GM12878 (cell line): ENCODE measurements around the gene FGF12. TPM values are rescaled to one million over a fixed set of nuclear protein-coding genes. Genes with fewer than 3 reads are reported as not detected.

Experiments
- ATAC-seq: fragments of 200-7000 bp; cut with Tn5 transposase; 3 replicates; pipeline ENCODE4 v1.9.1; 2020; ENCODE audit warnings: mild to moderate bottlenecking, moderate library complexity
- BruUV-seq: library from RNA; stranded (reverse); fragments of 400-500 nt; replicated peaks from 2 replicates; lab custom pipeline; 2021; lab: Mats Ljungman, UMichigan
- CTCF ChIA-PET: fragments of 300-600 bp; sonication (Branson Sonifier 250); formaldehyde crosslinking; extraction: SDS; loops from one replicate; lab custom pipeline; 2021; ENCODE audit warnings: inconsistent platforms; lab: Yijun Ruan, JAX
- POLR2A ChIA-PET: fragments of 350-600 bp; formaldehyde crosslinking; extraction: SDS; loops from one replicate; lab custom pipeline; 2021; ENCODE audit warnings: inconsistent platforms; lab: Charles Lee
- RAD21 ChIA-PET: fragments of 300-600 bp; sonication (Branson Sonifier 250); formaldehyde crosslinking; loops from one replicate; lab custom pipeline; 2023; ENCODE audit warnings: antibody characterized with exemption; ENCODE audit not compliant: unreplicated experiment; lab: Charles Lee
- SMC1A ChIA-PET: fragments of 300-600 bp; sonication (Branson Sonifier 250); formaldehyde crosslinking; loops from one replicate; lab custom pipeline; 2023; ENCODE audit not compliant: unreplicated experiment, uncharacterized antibody; lab: Charles Lee
- DNase-seq: peaks from one replicate; pipeline ENCODE4 v3.0.0-alpha.2; 2011; ENCODE audit warnings: low read depth, low spot score
- FAIRE-seq: peaks from 3 replicates; lab custom pipeline; 2011; peaks lifted over from hg19 to GRCh38; lab: Jason Lieb, UNC
- H2AFZ ChIP-seq: 2 replicates; pipeline ENCODE4 v1.6.0; 2011; ENCODE audit warnings: low read depth, low read length, control low read depth; ENCODE audit not compliant: control insufficient read depth
- H3K27ac ChIP-seq: 2 replicates; pipeline ENCODE4 v1.5.1; 2011; ENCODE audit warnings: control low read depth; ENCODE audit not compliant: control insufficient read depth, insufficient read depth
- H3K27me3 ChIP-seq, 2 experiments: replicated peaks in 1 of 2; 2 replicates each; pipeline versions ENCODE4 v1.6.0 to v1.6.1; 2011; ENCODE audit warnings: low read length in 1 of 2; ENCODE audit not compliant: control insufficient read depth in 2 of 2, insufficient read depth in 2 of 2
- H3K36me3 ChIP-seq, 2 experiments: 2 replicates each; pipeline ENCODE4 v1.5.1; 2011; ENCODE audit warnings: low read length in 1 of 2; ENCODE audit not compliant: control insufficient read depth in 2 of 2, insufficient read depth in 2 of 2
- H3K4me1 ChIP-seq: 2 replicates; pipeline ENCODE4 v1.6.1; 2011; ENCODE audit warnings: mild to moderate bottlenecking, low read length, moderate library complexity, mixed read lengths; ENCODE audit not compliant: control insufficient read depth, insufficient read depth
- H3K4me2 ChIP-seq: 2 replicates; pipeline ENCODE4 v1.6.0; 2011; ENCODE audit warnings: control low read depth; ENCODE audit not compliant: control insufficient read depth, insufficient read depth
- H3K4me3 ChIP-seq: fragments of 200-600 bp; sonication (generic); 2 replicates; pipeline ENCODE4 v1.5.1; 2016
- H3K79me2 ChIP-seq: 2 replicates; pipeline ENCODE4 v1.6.0; 2011; ENCODE audit warnings: low read length; ENCODE audit not compliant: control insufficient read depth, insufficient read depth
- H3K9ac ChIP-seq: 2 replicates; pipeline ENCODE4 v1.8.0; 2011; ENCODE audit warnings: low read length, control low read depth, mixed read lengths; ENCODE audit not compliant: control insufficient read depth, insufficient read depth
- H3K9me3 ChIP-seq: replicated peaks from 3 replicates; pipeline ENCODE4 v1.5.1; 2011; ENCODE audit warnings: mild to moderate bottlenecking, low read length; ENCODE audit not compliant: control insufficient read depth, insufficient read depth
- H4K20me1 ChIP-seq: 2 replicates; pipeline ENCODE4 v1.6.0; 2011; ENCODE audit not compliant: control insufficient read depth, insufficient read depth
- CUX1 ChIP-seq: IDR thresholded peaks from 2 replicates; pipeline ENCODE4 v1.6.1; 2012; ENCODE audit warnings: improper control_type of control experiment, low read depth, low read length; ENCODE audit not compliant: insufficient replicate concordance
- E2F4 ChIP-seq: IDR thresholded peaks from 2 replicates; pipeline ENCODE4 v1.6.1; 2012; ENCODE audit warnings: low read depth, low read length, improper control_type of control experiment
- EP300 ChIP-seq, 2 experiments: fragments of 150-350 bp in 1 of 2; IDR thresholded peaks; 2 replicates each; pipeline ENCODE4 v1.6.1; 2011 to 2012; ENCODE audit warnings: low read depth in 2 of 2, low read length in 2 of 2, borderline replicate concordance in 1 of 2, improper control_type of control experiment in 1 of 2, inconsistent platforms in 1 of 2; ENCODE audit not compliant: control insufficient read depth in 1 of 2
- KAT2A ChIP-seq: conservative IDR thresholded peaks from 2 replicates; pipeline ENCODE4 v1.6.1; 2011; ENCODE audit warnings: low read depth, low read length; ENCODE audit not compliant: control insufficient read depth
- LARP7 ChIP-seq: fragments of 450-650 bp; IDR thresholded peaks from 2 replicates; pipeline ENCODE4 v1.6.1; 2017; ENCODE audit warnings: mild to moderate bottlenecking
- MEF2B ChIP-seq: fragments of 450-650 bp; IDR thresholded peaks from 2 replicates; pipeline ENCODE4 v1.6.1; 2018; ENCODE audit warnings: mild to moderate bottlenecking, moderate library complexity; ENCODE audit not compliant: partially characterized antibody, poor library complexity, severe bottlenecking
- MXI1 ChIP-seq: fragments of 150-350 bp; IDR thresholded peaks from 2 replicates; pipeline ENCODE4 v1.6.1; 2011; ENCODE audit warnings: low read depth, mild to moderate bottlenecking, inconsistent platforms, low read length, improper control_type of control experiment
- NR2C2 ChIP-seq: IDR thresholded peaks from 2 replicates; pipeline ENCODE4 v1.6.1; 2011; ENCODE audit warnings: borderline replicate concordance, low read depth; ENCODE audit not compliant: control insufficient read depth, insufficient read length
- SMAD1 ChIP-seq: fragments of 450-650 bp; IDR thresholded peaks from 2 replicates; pipeline ENCODE4 v1.6.1; 2018; ENCODE audit warnings: mild to moderate bottlenecking, low read depth; ENCODE audit not compliant: partially characterized antibody
- WGBS: methylation state at CpG from one replicate; pipeline ENCODE4 v1.1.6; 2016; ENCODE audit warnings: low lambda C conversion rate; ENCODE audit not compliant: insufficient replicate concordance, insufficient coverage; ENCODE audit errors: missing lambda C conversion rate; 5-methylcytosine and 5-hydroxymethylcytosine counted together
- in situ Hi-C: fragments of 300-500 bp; cut with MboI; formaldehyde crosslinking; loops from 9 replicates; pipeline ENCODE4 v1.14.3; 2018; ENCODE audit warnings: mixed read lengths
- intact Hi-C: fragments of 100-400 bp; cut with micrococcal nuclease; formaldehyde crosslinking; loops from one replicate; pipeline ENCODE4 v1.14.2; 2022; ENCODE audit not compliant: unreplicated experiment
- polyA plus RNA-seq, 11 experiments: library from polyadenylated mRNA; depleted of rRNA in 4 of 11; unstranded in 6 of 11; stranded (reverse) in 5 of 11; fragments of >200 nt; fragmentation: Nextera tagmentation in 4 of 11; fragmentation: Illumina TruSeq in 1 of 11; extraction: Ambion mirVana in 4 of 11; extraction: Trizol in 1 of 11; gene quantifications; 1 replicate in 1 of 11; 2 replicates in 10 of 11; pipeline versions ENCODE4 v1.2.1 to v1.2.3, GENCODE V29; 2011 to 2016; ENCODE audit warnings: inconsistent platforms in 2 of 11, missing spikeins in 2 of 11, low read depth in 1 of 11
- total RNA-seq, 4 experiments: library from RNA; depleted of rRNA in 3 of 4; stranded (reverse); fragments of >200 nt in 3 of 4; fragmentation: Illumina TruSeq in 1 of 4; extraction: Trizol in 1 of 4; gene quantifications; 2 replicates each; pipeline versions ENCODE4 v1.2.1 to v1.2.3, GENCODE V29; 2013 to 2021

The FGF12 gene
- total and polyA plus RNA-seq, 10 of the 15 experiments (the other 5 are each of a cell fraction or from before 2014, with no cell fraction given): 0.03 to 0.43 (median 0.13) TPM; not detected in 7

- in situ Hi-C loops: no loop called here
- no peak for FAIRE-seq
- SMC1A ChIA-PET: no interaction called here
Observed at GRCh38 chr3:192207651-192208050, 519.7 kb downstream of the FGF12 start.

More at GRCh38 chr3:192207651-192208050, 519.7 kb downstream of the FGF12 start:
- no peak for ATAC-seq
- Histone ChIP-seq H3K79me2 (no peaks in the 10 kb centered on the region), H4K20me1 (no peaks in the 10 kb centered on the region), H3K9me3 (no peaks in the 10 kb centered on the region), H3K9ac (no peak overlapping the region), H3K27me3 (no peaks in the 10 kb centered on the region), H3K4me2 (no peak overlapping the region), H3K36me3 (no peaks in the 10 kb centered on the region), H3K4me1 (no peaks in the 10 kb centered on the region), H2AFZ (no peak overlapping the region), H3K4me3 (no peak overlapping the region), H3K27ac (no peak overlapping the region)
- no peak for DNase-seq
- intact Hi-C loops: no loop called here
- BruUV-seq: no TSS peak
- POLR2A ChIA-PET: no interaction called here
- CTCF ChIA-PET: interaction anchor here (1.0 to 4.6 kb wide), 3 partner anchors 10 to 19 kb away, joined by 3 to 24 read pairs (median 4); no protein-coding TSS in a partner anchor
- RAD21 ChIA-PET: no interaction called here
- 8% methylated on average over 2 of the region's 2 CpGs for WGBS
- TF ChIP-seq LARP7 (no peak), E2F4 (no peak), KAT2A (no peak), MXI1 (no peak), MEF2B (no peak), CUX1 (no peak), SMAD1 (no peak), EP300 (IDR thresholded peaks at IDR 0.05; ENCODE audit: borderline replicate concordance in 1 of 2, control insufficient read depth in 1 of 2, low read depth in 2 of 2, low read length in 2 of 2) (no peak), NR2C2 (no peak)
